Mesenchymal stem cell (in vitro differentiated cells and primary cell): ENCODE results near the gene H1-8. TPM values are rescaled to one million over a fixed set of nuclear protein-coding genes. Genes with fewer than 3 reads are reported as not detected.

Experiments
- small RNA-seq: library from polyadenylated mRNA; stranded (forward); fragments of <200 nt; extraction: miRNeasy Mini kit (QIAGEN cat#:217004); gene quantifications from one replicate; pipeline ENCODE3, GENCODE V24; 2013; ENCODE audit warnings: low read depth

Gene H1-8

Small RNAs within 50 kb of the gene (small RNA-seq; reads per million reads assigned to genes)
- gene RN7SL752P = not detected
